Raji (cell line): ENCODE results near the gene SPEG.

Experiments
- POLR2A ChIP-seq: IDR thresholded peaks from 2 replicates; pipeline ENCODE4 v1.6.1; 2011; ENCODE audit warnings: low read depth, low read length, control low read depth; ENCODE audit not compliant: insufficient read depth

The SPEG gene

DNA sequence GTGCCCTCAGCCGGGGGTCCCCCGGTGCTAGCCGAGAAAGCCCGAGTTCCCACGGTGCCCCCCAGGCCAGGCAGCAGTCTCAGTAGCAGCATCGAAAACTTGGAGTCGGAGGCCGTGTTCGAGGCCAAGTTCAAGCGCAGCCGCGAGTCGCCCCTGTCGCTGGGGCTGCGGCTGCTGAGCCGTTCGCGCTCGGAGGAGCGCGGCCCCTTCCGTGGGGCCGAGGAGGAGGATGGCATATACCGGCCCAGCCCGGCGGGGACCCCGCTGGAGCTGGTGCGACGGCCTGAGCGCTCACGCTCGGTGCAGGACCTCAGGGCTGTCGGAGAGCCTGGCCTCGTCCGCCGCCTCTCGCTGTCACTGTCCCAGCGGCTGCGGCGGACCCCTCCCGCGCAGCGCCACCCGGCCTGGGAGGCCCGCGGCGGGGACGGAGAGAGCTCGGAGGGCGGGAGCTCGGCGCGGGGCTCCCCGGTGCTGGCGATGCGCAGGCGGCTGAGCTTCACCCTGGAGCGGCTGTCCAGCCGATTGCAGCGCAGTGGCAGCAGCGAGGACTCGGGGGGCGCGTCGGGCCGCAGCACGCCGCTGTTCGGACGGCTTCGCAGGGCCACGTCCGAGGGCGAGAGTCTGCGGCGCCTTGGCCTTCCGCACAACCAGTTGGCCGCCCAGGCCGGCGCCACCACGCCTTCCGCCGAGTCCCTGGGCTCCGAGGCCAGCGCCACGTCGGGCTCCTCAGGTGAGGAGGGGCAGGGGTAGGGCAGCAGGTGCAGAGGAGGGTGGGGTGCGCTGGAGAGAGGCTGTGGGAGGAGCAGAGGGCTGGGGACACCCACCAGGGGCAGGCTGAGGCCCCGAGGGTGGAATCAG is 49.9 kb downstream of the SPEG start:
- TF ChIP-seq POLR2A: no peak

DNA sequence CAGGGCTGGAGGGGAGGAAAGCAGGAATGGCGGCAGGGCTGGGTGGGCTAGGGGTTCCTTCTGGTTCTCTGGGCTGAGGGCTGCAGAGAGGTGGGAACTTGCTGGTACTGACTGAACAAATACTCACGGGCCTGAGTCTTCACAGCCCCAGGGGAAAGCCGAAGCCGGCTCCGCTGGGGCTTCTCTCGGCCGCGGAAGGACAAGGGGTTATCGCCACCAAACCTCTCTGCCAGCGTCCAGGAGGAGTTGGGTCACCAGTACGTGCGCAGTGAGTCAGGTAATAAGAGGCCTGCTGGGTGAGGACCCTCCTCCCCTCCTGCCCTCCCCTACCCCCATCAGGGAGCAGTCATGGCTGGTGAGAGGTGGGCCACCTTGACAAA is 50.5 kb downstream of the SPEG start:
- no peak for TF ChIP-seq POLR2A

DNA sequence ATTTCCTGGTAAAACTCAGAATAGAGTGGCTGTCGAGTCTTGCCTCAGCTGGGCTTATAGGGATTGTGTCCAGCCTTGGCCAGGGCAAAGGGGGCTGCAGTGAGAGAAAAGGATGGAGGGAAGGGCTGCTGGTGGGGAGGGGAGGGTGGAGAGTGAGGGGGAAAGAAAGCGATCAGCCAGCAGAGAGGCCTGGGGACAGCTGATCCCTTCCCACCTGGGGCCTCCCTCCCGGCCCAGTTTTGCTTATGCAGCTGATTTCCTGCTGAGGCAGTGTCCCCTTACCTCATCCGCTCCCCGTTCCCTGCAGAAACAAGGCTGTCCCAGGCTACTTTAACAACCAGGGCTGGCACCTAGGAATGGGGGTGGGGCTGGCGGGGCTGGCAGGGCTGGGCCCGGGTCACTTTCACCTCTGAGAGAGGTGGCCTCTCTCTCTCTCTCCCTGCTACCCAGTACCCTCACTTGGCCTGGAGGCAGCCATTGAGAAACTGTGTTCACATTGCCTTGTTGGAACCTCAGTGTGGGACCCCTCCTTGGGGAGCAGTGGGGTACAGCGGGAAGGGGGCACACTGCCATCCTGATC is 51.8 kb downstream of the SPEG start:
- TF ChIP-seq POLR2A: no peak

DNA sequence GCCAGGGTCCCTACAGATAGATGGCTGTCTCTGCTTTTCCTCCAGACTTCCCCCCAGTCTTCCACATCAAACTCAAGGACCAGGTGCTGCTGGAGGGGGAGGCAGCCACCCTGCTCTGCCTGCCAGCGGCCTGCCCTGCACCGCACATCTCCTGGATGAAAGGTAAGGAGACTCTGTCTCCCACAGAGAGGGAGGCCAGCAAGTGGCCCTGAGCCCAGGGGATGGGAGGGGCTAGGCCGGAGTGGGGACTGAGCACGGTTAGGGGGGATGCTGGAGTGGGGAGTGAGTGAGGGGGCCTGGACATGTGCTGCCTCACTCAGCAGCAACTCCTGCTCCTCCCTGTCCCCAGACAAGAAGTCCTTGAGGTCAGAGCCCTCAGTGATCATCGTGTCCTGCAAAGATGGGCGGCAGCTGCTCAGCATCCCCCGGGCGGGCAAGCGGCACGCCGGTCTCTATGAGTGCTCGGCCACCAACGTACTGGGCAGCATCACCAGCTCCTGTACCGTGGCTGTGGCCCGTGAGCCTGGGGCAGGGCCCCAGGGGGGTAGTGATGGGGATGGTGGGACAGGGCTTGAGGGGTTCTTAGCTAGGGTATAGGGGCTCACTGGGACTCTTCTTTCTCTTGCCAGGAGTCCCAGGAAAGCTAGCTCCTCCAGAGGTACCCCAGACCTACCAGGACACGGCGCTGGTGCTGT is 53.7 kb downstream of the SPEG start:
- no peak for TF ChIP-seq POLR2A

DNA sequence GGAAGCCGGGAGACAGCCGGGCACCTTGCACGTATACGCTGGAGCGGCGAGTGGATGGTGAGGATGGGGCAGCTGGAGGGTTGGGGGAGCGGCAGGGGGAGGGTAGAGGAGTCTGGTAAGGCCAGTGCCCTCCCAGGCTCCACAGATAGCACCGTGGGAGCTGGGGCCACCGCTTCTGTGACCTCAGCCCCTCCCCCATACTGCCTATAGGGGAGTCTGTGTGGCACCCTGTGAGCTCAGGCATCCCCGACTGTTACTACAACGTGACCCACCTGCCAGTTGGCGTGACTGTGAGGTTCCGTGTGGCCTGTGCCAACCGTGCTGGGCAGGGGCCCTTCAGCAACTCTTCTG is 54.2 kb downstream of the SPEG start:
- no peak for TF ChIP-seq POLR2A

DNA sequence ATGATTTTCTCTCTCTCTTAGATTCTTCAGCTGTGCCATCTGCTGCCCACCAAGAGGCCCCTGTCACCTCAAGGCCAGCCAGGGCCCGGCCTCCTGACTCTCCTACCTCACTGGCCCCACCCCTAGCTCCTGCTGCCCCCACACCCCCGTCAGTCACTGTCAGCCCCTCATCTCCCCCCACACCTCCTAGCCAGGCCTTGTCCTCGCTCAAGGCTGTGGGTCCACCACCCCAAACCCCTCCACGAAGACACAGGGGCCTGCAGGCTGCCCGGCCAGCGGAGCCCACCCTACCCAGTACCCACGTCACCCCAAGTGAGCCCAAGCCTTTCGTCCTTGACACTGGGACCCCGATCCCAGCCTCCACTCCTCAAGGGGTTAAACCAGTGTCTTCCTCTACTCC is 54.7 kb downstream of the SPEG start:
- no peak for TF ChIP-seq POLR2A

DNA sequence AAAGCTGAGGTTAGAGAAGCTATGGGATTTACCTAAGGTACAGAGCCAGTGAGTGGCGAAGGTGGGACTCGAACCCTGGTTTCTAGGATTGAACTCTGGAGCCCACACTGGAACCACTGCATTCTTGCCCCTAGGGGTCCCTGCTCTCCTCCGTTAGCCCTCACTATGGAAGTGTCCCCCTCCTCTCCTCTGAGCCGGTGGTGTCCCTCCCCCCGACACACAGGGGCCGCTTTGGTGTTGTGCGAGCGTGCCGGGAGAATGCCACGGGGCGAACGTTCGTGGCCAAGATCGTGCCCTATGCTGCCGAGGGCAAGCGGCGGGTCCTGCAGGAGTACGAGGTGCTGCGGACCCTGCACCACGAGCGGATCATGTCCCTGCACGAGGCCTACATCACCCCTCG is 55.5 kb downstream of the SPEG start:
- no peak for TF ChIP-seq POLR2A

DNA sequence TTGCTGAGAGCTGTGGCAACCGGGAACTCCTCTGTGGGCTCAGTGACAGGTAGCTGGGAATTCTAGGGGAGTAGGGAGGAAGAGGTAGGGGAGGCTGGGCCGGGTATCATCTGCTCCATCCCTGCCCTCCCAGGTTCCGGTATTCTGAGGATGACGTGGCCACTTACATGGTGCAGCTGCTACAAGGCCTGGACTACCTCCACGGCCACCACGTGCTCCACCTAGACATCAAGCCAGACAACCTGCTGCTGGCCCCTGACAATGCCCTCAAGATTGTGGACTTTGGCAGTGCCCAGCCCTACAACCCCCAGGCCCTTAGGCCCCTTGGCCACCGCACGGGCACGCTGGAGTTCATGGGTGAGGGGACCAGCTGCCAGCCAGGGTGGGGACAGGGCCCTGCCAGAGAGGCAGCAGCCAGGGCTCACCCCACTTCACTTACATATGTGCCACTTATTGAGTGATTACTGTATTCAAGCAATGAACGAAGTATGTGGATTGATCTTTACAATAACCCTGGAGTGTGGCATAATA is 56.0 kb downstream of the SPEG start:
- no peak for TF ChIP-seq POLR2A

DNA sequence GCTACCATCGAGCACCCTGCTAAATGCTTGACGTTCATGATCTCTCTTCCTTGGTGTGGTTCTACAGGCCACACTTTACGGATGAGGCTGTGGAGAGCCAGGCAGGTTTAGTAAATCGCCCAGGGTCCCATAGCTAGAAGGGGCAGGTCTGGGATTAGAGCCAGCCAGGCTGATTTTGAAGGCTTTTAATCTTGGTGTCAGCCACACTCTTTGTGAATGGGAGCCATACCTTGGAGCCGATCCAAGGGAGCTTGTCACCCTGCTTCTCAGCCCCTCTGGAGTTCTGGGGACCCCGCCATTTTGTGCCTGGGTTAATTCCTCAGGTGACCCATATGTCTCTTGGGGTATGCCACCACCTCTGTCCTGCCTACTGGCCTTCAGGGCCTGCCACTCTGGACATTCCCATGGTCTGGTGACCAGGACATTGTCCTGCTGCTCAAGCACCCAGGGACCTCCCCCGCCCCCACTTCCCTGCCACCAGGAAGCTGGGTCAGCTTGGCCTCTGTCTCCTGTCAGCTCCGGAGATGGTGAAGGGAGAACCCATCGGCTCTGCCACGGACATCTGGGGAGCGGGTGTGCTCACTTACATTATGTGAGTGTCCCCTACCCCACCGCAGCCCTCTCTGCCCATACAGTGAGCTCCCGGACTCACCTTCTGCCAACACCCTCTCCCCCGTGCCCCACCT is 56.8 kb downstream of the SPEG start:
- no peak for TF ChIP-seq POLR2A

DNA sequence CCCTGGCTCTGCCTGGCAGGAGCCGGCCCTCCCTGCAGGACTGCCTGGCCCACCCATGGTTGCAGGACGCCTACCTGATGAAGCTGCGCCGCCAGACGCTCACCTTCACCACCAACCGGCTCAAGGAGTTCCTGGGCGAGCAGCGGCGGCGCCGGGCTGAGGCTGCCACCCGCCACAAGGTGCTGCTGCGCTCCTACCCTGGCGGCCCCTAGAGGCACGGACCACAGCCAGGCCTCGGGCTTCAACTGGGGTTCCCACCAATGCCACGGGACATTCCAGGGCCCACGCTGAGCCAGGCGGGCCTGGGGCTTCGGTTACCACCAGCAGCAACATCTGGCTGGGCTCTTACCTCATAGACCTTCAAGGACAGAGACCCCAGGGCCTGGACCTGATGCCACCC is 57.9 kb downstream of the SPEG start:
- TF ChIP-seq POLR2A: no peak

DNA sequence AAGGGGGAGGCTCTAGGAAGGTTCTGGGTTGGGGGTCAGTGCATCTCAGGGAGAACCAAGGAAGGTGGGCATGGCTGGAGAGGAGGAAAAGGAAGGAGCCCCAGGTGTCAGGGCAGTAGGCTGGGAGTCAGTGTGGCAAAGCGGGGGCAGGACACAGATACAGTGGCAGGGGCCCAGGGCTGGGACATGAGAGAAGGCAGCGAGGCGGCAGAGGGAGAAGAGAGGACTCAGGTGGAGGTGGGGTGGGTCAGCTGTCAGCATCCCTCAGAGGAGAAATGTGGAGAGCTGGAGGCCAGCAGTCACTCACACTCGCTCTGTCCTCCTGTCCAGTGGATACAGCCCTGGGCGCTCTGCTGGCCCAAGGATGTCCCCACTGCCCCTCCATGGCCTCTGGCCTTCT is 58.4 kb downstream of the SPEG start:
- no peak for TF ChIP-seq POLR2A

DNA sequence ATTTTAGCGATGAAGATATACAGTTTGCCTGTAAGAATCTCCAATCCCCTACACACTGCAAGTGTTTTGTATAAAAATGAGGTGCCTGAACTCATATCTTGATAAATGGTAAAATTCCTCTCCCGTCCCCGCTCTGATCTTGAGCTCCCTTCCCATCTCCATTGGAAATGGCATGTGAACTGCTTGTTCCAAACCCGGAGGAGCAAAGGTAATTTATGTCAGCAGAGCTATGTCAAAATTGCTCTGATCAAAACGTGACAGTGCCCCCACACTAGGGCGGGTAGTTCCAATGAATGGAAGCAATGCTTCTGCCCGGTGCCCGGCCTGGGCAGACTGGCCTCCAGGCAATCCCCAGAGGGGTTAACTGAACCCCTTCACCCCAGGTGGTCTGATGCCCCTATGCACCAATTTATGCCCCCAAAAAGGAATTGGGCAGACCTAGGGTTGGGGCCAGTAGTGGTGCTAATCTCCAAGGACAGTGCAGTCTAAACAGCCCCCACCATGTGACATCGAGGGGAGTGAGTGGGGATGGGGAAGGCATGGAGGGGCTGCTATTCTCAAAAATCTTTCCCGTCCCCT is 60.4 kb downstream of the SPEG start:
- TF ChIP-seq POLR2A: no peak

DNA sequence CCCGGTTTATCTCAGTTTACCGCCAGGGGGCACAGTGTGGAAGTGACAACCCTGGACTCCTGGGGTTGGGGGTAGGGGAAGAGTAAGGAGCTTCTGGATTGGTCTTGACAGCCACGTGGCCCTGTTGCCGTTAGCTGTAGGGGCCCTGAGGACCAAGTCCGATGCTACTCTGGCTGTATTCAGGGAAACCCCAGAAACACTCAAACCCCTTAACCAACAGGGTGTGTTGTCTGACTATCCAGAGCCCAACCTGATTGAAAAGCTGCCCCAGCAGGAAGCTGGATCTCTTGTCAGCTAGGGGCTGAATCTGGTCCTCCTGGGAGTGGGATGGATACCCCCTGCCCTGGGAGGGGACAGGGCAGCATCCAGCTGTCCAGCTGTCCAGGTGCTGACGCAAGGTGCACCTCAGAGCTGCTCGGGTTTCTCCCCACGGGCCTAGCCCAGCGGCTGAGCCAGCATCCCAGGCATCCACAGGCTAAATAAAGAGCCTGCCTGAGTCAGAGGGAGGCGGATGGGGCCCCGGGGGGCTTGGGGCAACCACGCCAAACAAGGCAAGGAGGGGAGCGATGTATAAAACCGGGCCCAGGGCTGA is 61.0 kb downstream of the SPEG start:
- 0 out of 2 replicates have a peak, but pooled peaks have one; percentile 27 for TF ChIP-seq POLR2A

DNA sequence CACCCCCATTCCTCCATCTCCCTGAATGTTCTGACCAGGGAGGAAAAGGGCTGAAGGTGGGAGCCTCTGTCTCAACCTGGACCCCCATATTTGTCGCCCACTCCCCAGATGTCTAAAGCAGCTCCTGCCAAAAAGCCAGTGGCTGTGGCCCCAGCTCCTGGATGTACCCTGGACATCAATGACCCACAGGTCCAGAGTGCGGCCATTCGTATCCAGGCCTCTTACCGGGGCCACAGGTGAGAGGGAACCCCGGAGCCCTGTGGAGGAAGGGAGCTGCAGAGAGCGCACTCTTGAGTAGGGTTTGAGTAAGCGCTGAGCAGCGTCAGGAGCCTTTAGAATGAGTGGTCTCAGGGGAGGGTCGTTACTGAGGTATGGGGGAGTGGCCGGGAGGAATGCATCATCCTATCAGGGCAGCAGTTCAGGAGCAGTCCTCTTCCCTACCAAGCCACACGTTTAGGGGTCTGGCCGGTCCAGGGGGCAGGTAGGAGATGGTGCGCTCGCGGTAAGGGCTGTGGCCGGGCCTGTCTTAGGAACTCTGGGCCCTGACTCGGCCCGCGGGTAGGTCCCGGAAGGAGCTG is 61.7 kb downstream of the SPEG start:
- TF ChIP-seq POLR2A: no peak

DNA sequence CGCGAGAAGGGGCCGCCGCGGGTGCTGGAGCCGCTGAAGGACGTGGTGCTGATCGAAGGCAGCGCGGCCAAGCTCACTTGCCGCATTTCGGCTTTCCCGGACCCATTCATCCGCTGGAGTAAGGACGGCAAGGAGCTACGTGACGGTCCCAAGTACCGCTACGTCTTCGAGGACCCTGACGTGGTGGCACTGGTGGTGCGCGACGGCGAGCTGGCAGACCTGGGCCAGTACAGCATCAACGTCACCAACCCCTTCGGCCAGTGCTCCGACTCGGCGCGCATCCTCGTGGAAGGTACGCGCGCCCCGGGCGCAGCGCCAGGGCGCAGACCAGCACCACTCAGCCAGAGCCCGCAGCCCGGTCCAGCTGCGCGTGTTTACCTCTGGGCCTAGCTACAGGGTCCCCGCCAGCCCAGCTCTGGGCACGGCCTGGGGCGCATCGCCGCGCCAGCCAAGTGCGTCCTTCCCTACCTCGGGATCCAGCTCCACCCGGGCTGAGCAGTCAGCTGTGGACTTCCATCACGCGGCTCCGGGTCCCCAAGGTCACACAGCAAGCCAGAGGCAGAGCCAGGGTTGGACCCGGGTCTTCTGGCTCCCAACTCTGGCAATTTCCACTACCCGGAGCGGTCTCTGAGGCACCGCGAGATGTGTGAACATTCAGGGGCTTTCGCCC is 62.3 kb downstream of the SPEG start:
- TF ChIP-seq POLR2A: no peak
